Activated naive CD8-positive, alpha-beta T cell treated with anti-CD3 and anti-CD28 coated beads for 36 hours (primary cell): ENCODE measurements around the gene CST7. TPM values are rescaled to one million over a fixed set of nuclear protein-coding genes. Genes with fewer than 3 reads are reported as not detected.
"Not testable (repeated sequence)": the region's sequence is repeated elsewhere in the genome, so short reads cannot be mapped to it uniquely, and the experiment has no call there.

Source experiments
- DNase-seq: peaks from one replicate; pipeline ENCODE4 v3.0.0; 2021
- H3K27ac Mint-ChIP-seq: one replicate; pipeline ENCODE4 v1.8.0; 2022; ENCODE audit warnings: mild to moderate bottlenecking, moderate library complexity, mixed read lengths
- H3K27me3 Mint-ChIP-seq: one replicate; pipeline ENCODE4 v1.8.0; 2022; ENCODE audit warnings: mild to moderate bottlenecking, mixed read lengths
- H3K36me3 Mint-ChIP-seq: one replicate; pipeline ENCODE4 v1.8.0; 2021; ENCODE audit warnings: mild to moderate bottlenecking, mixed read lengths
- H3K4me1 Mint-ChIP-seq: one replicate; pipeline ENCODE4 v1.8.0; 2021; ENCODE audit warnings: mixed read lengths
- H3K4me3 Mint-ChIP-seq: one replicate; pipeline ENCODE4 v1.8.0; 2022; ENCODE audit warnings: mild to moderate bottlenecking, moderate library complexity, mixed read lengths
- H3K9me3 Mint-ChIP-seq: one replicate; pipeline ENCODE4 v1.8.0; 2022; ENCODE audit warnings: mixed read lengths
- total RNA-seq, 2 experiments: library from RNA; stranded (reverse); gene quantifications; one replicate each; pipeline ENCODE4 v1.2.3, GENCODE V29; 2021

CST7 gene
- total RNA-seq, 2 experiments from 2014 or later: 41.5 to 44.7 TPM

GRCh38 chr20:24992487-24993205 is 43.6 kb downstream of the CST7 start, which contains the start of gene APMAP:
APMAP (minus strand) TSS chr20:24992751; CDS start chr20:24992688, 63 bp downstream.
- Mint-ChIP-seq H3K4me3 (peak within 1 kb of the TSS; percentile 94), H3K27ac (peak within 1 kb of the TSS; percentile 93), H3K4me1 (peaks cover 51% of the 10 kb centered on the region), H3K36me3 (peaks cover 21% of the 10 kb centered on the region), H3K9me3 (no peaks in the 10 kb centered on the region), H3K27me3 (no peaks in the 10 kb centered on the region)
- DNase-seq: peak; percentile 97

DNA sequence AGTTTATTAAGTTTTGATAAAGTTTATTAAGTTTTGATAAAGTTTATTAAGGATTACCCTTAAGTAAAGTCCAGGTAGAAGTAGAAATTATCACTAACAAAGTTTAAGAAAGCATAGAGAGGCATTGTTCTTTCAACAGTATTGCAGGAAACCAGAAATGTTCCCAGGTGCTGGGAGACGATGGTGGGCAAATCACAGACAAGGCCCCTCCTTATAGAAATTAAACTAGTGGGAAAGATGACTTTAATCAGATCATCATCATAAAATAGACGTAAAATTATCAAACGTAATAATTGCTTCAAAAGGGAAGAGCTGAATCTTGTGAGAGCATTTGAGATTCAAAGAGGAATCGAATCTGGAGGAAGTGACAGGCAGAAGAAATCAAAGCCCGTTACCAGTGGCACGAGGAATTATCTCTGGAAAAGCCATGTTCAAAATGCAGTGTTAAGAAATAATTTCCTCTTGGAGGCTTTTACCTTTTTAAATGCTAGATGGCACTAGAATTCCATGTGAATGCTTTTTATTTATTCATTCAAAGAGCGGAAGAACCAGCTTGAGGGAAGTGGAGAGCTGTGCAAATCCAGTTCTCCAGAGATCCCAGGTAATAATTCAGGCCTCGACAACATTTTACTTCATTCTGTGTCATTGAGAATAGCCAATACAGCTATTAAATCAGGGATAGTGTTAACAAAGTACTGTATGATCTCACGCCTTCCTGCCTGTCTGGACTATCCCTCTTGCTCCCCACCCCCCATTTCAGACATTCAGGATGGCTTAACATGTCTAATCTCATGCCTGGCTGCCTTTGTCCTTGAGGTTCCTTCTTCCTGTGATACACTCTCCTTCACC is 44.5 kb downstream of the CST7 start:
- DNase-seq: no peak
- no peaks in the 10 kb centered on the region for H3K9me3 Mint-ChIP-seq
- peaks cover 19% of the 10 kb centered on the region for H3K36me3 Mint-ChIP-seq
- H3K27ac Mint-ChIP-seq: peak overlapping the region; percentile 93
- H3K4me1 Mint-ChIP-seq: peaks cover 42% of the 10 kb centered on the region
- H3K4me3 Mint-ChIP-seq: peak overlapping the region; percentile 94
- no peaks in the 10 kb centered on the region for H3K27me3 Mint-ChIP-seq

DNA sequence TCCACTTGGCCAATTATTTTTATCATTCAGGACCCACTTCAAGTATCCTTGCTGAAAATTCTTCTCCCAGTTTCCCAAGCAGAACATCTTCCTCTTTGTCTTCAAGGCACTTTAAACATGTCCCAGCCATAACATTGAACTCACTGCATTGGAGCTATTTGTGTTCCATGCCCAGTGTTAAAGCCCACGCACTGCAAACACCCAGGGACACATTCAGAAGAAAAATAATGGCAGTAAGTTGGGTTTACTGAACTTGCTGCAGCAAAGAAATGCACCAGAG is 45.1 kb downstream of the CST7 start:
- Mint-ChIP-seq H3K4me3 (no peak overlapping the region), H3K27me3 (no peaks in the 10 kb centered on the region), H3K9me3 (no peaks in the 10 kb centered on the region), H3K27ac (no peak overlapping the region), H3K36me3 (peaks cover 14% of the 10 kb centered on the region), H3K4me1 (peaks cover 36% of the 10 kb centered on the region)
- no peak for DNase-seq

DNA sequence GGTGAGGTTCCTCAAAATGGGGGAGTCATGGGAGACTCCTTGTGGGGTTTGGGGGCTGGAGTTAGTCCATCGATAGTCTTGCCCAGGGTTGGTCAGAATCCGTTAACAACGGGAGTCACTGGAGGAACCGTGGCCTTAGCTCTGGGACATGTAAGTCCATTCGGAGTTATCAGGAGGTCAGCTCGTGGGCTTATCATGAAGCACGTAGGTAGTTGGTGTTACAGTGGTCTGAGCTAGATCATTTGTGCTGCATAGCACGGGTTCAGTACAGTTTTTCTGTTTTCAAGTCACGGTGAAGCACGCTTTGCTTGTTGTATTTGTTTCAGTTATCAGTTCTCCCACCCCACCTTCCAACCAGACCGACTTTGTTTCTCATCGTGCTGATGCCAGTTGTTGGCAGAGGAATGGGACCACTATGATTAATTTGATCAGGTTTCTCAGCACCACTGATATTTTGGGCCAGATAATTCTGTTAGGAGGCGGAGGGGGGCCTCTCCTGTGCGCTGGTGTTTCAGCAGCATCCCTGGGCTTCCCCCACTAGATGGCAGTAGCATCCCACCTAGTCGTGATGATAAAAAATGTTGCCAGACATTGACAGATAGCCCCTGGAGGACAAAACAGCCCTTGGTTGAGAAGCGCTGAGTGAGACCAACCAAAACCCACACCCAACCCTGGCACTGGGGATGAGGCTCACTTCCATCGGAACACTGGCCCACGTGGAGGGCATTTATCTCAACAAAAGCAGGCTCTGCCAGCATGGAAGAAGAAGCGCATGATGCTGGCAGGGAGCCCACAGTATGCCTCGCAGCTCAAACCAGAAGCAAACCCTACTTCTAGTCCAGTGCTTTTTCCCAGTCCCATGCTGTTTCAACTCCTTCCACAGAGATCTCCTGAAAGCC is 45.6 kb downstream of the CST7 start:
- H3K4me3 Mint-ChIP-seq: no peak overlapping the region
- peaks cover 34% of the 10 kb centered on the region for H3K4me1 Mint-ChIP-seq
- no peaks in the 10 kb centered on the region for H3K9me3 Mint-ChIP-seq
- H3K27ac Mint-ChIP-seq: peak overlapping the region; percentile 4
- H3K27me3 Mint-ChIP-seq: no peaks in the 10 kb centered on the region
- DNase-seq: peak; percentile 79
- H3K36me3 Mint-ChIP-seq: peaks cover 11% of the 10 kb centered on the region

DNA sequence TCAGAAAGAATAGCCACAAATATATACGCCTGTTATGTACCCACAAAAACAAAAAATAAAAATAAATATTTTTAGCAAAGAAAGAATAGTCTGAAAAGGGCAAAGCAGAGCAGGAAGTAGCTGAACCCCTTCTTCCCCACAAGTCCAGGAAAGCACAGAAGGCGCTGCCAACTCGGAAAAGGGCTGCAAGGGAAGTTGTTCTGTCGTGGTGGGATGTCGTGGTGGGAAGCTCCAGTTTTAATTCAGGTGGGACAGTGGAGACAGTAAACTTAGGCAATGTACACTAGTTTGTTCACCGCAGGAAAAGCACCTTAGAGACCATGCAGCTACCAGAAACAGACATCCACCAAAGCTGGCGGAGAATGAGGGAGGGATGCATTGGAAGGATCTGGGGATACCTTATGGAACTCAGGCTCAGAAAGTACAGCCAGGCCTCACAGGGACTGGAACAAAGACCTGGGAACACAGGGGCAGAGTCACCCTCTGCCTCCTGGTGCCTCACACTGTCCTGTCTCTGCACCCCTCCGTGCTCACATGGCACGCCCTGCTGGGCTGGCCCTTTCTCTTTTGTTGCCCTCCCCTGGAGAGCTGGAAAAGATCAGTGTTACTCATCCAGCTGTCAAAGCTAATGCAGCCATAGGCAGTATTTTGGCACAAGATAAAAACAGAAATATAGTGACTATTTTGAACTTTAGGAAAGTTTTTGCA is 46.8 kb downstream of the CST7 start:
- Mint-ChIP-seq H3K36me3 (peaks cover 7% of the 10 kb centered on the region), H3K9me3 (no peaks in the 10 kb centered on the region), H3K27me3 (no peaks in the 10 kb centered on the region), H3K4me3 (no peak overlapping the region), H3K4me1 (peaks cover 31% of the 10 kb centered on the region), H3K27ac (no peak overlapping the region)
- no peak for DNase-seq

GRCh38 chr20:24996449-24997377 is 47.6 kb downstream of the CST7 start:
- Mint-ChIP-seq H3K27me3 (no peaks in the 10 kb centered on the region), H3K27ac (no peak overlapping the region), H3K4me3 (no peak overlapping the region), H3K9me3 (peaks cover under 1% of the 10 kb centered on the region), H3K4me1 (peaks cover 24% of the 10 kb centered on the region), H3K36me3 (peaks cover 5% of the 10 kb centered on the region)
- no peak for DNase-seq

DNA sequence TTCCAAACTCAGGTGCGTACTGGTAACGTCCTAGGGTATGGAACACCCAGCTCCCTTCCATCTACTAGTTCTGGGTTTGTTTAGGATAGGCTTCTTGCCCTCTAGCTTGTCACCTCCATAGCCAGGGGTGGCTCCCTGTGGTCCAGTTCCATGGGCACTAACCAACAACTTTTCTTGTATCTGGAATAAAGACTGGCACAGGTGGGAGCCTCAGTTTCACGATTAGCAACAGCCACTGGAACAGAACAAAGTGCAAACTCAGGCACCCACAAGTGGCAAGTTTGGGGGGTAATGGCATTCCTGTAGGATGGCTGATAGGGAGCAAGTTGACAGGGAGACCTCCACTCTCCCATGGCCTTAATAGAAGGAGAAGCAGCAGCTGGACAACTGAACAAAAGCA is 49.1 kb downstream of the CST7 start:
- Mint-ChIP-seq H3K27ac (no peak overlapping the region), H3K27me3 (no peaks in the 10 kb centered on the region), H3K9me3 (peaks cover 4% of the 10 kb centered on the region), H3K36me3 (peaks cover 11% of the 10 kb centered on the region), H3K4me1 (peaks cover 24% of the 10 kb centered on the region), H3K4me3 (no peak overlapping the region)
- no peak for DNase-seq

DNA sequence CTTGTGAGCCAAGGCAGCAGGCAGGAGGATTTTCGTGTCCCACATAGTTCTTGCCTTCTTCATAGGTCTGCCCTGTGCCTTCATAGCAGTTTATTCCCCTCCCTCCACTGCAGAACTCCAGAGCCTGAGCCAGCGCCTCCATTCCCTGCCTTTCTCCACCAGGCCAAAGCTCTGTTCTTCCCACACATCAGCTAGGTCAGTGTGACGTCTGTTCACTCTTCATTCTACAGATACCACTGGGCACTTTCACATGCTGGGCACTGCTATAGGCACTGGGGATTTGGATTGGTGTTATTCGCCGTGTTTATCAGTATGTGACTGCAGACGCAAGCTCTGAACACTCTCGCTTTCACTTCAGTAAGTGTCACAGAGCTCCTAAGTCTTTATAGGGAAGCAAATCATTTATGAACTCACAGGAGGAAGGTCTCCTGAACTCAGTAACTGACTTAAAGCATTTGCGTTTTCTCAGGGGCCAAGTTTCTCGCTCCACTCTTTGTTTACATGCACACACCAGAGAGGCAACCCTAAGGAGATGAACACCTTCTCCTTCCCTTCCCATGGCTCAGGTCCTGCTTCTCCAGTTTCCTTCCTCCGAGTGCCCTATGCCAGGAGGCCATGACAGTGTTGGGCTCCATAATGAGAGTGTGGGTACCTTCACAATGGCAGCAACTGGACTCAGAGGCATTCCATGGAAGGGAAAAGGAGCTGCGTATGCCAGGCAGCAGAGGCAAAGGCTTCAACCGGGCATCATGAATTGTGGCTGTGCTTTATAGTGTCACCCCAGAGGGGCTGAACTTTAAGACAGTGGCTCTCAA is 49.8 kb downstream of the CST7 start:
- Mint-ChIP-seq H3K27me3 (no peaks in the 10 kb centered on the region), H3K27ac (no peak overlapping the region), H3K4me3 (no peak overlapping the region), H3K36me3 (peaks cover 14% of the 10 kb centered on the region), H3K4me1 (peaks cover 18% of the 10 kb centered on the region), H3K9me3 (peaks cover 4% of the 10 kb centered on the region)
- DNase-seq: no peak

DNA sequence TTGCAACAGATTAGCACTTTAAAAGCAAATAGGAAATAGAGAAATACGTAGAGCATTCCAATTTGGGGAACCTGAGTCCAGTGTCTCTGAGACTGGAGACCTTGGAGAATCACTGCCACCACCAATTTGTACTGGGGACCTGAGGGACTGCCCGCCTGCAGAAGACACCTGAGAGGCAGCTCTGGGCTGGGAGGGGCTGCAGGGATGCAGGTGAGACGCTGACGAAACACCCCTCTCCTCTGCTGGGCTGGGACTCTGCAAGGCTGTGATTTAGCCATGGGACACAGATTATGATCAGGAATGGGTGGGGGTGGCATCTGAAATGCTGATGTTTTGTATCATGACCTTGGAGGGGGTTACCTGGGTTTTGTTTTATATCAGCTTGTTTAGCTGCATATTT is 50.5 kb downstream of the CST7 start:
- Mint-ChIP-seq H3K27me3 (no peaks in the 10 kb centered on the region), H3K27ac (no peak overlapping the region), H3K4me3 (no peak overlapping the region), H3K36me3 (peaks cover 14% of the 10 kb centered on the region), H3K9me3 (peaks cover 4% of the 10 kb centered on the region), H3K4me1 (peaks cover 14% of the 10 kb centered on the region)
- no peak for DNase-seq

GRCh38 chr20:25000268-25000801 is 51.3 kb downstream of the CST7 start:
- no peak overlapping the region for H3K4me3 Mint-ChIP-seq
- H3K9me3 Mint-ChIP-seq: peaks cover 4% of the 10 kb centered on the region
- peak overlapping the region; percentile 79 for H3K27ac Mint-ChIP-seq
- peaks cover 14% of the 10 kb centered on the region for H3K36me3 Mint-ChIP-seq
- H3K4me1 Mint-ChIP-seq: peaks cover 8% of the 10 kb centered on the region
- DNase-seq: no peak
- H3K27me3 Mint-ChIP-seq: no peaks in the 10 kb centered on the region

- H3K27ac Mint-ChIP-seq, H3K4me1 Mint-ChIP-seq, H3K9me3 Mint-ChIP-seq, H3K4me3 Mint-ChIP-seq, DNase-seq, H3K27me3 Mint-ChIP-seq: not testable (repeated sequence)
- peaks cover 14% of the 10 kb centered on the region for H3K36me3 Mint-ChIP-seq
These were observed 52.3 kb downstream of the CST7 start for GRCh38 chr20:25001323-25001722.

DNA sequence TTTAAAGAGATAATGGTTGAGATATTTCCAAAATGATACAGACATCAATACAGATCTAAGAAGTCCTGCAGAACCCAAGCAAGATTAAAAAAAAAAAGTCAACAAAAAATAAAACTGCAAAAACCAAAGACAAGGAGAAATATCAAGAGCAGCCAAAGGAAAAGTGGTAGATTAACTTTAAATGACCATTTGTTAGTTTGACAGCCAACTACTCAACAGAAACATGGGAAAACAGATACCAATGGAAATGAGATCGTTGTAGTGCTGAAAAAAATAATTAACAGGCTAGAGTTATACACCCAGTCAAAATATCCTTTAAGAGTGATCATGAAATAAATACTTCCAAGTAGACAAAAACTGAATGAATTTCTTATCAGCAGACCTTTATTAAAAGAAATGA is 53.9 kb downstream of the CST7 start:
- Mint-ChIP-seq H3K36me3 (peaks cover 14% of the 10 kb centered on the region), H3K4me1 (peaks cover 8% of the 10 kb centered on the region), H3K9me3 (peaks cover 4% of the 10 kb centered on the region), H3K27me3 (no peaks in the 10 kb centered on the region), H3K4me3 (no peak overlapping the region), H3K27ac (no peak overlapping the region)
- no peak for DNase-seq

GRCh38 chr20:25005220-25005619 is 56.2 kb downstream of the CST7 start:
- Mint-ChIP-seq H3K36me3 (peaks cover 14% of the 10 kb centered on the region), H3K4me1 (peaks cover 4% of the 10 kb centered on the region), H3K9me3 (peaks cover 4% of the 10 kb centered on the region), H3K27ac (no peak overlapping the region), H3K27me3 (no peaks in the 10 kb centered on the region), H3K4me3 (no peak overlapping the region)
- no peak for DNase-seq
